ENCODE data around the gene SESN3. TPM values are rescaled to one million over a fixed set of nuclear protein-coding genes. Genes with fewer than 3 reads are reported as not detected.

The SESN3 gene
- total RNA-seq, 1 experiment from 2014 or later: 1.4 TPM

GRCh38 chr11:95123556-95123955 lies 107.4 kb downstream of the SESN3 start:
- ATAC-seq (no peak), DNase-seq (ENCODE audit: low read depth, low spot score) (no peak)
- intact Hi-C loops (cut with micrococcal nuclease; ENCODE audit: unreplicated experiment) (no loop called here), in situ Hi-C loops (cut with HindIII; ENCODE audit: low pct_unique_long_range_greater_than_20kb, low sequenced_read_pairs) (no loop called here)
- ChIA-PET POLR2A (no interaction called here), CTCF (no interaction called here)
- H3K4me1 ChIP-seq (ENCODE audit: control insufficient read depth, insufficient read depth, low read length): no peaks in the 10 kb centered on the region
- no peaks in the 10 kb centered on the region for H3K36me3 ChIP-seq (ENCODE audit: control insufficient read depth, insufficient read depth, low read length)
- BruUV-seq (replicated peaks): no TSS peak
- no peak for TF ChIP-seq CTCF (IDR thresholded peaks at IDR 0.05)
- TF ChIP-seq TCF7L2 (IDR thresholded peaks at IDR 0.05; ENCODE audit: low read depth, low read length): no peak
- no peak for TF ChIP-seq SIN3A (IDR thresholded peaks at IDR 0.05; ENCODE audit: borderline replicate concordance, insufficient read depth, low read depth, low read length)
- TF ChIP-seq POLR2AphosphoS5 (IDR thresholded peaks at IDR 0.05; ENCODE audit: low read depth, low read length): no peak
- TF ChIP-seq, protein P1, sequence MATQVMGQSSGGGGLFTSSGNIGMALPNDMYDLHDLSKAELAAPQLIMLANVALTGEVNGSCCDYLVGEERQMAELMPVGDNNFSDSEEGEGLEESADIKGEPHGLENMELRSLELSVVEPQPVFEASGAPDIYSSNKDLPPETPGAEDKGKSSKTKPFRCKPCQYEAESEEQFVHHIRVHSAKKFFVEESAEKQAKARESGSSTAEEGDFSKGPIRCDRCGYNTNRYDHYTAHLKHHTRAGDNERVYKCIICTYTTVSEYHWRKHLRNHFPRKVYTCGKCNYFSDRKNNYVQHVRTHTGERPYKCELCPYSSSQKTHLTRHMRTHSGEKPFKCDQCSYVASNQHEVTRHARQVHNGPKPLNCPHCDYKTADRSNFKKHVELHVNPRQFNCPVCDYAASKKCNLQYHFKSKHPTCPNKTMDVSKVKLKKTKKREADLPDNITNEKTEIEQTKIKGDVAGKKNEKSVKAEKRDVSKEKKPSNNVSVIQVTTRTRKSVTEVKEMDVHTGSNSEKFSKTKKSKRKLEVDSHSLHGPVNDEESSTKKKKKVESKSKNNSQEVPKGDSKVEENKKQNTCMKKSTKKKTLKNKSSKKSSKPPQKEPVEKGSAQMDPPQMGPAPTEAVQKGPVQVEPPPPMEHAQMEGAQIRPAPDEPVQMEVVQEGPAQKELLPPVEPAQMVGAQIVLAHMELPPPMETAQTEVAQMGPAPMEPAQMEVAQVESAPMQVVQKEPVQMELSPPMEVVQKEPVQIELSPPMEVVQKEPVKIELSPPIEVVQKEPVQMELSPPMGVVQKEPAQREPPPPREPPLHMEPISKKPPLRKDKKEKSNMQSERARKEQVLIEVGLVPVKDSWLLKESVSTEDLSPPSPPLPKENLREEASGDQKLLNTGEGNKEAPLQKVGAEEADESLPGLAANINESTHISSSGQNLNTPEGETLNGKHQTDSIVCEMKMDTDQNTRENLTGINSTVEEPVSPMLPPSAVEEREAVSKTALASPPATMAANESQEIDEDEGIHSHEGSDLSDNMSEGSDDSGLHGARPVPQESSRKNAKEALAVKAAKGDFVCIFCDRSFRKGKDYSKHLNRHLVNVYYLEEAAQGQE (IDR thresholded peaks at IDR 0.05; ENCODE audit: insufficient read depth in 1 of 2, low read depth in 2 of 2, low read length in 1 of 2): no peak
- no peak overlapping the region for H3K27ac ChIP-seq (ENCODE audit: low read length)
- H3K9me3 ChIP-seq (ENCODE audit: control insufficient read depth, insufficient read depth, low read depth, low read length): no peaks in the 10 kb centered on the region
- no peak overlapping the region for H3K4me3 ChIP-seq (ENCODE audit: low read depth in 2 of 2, low read length in 2 of 2)
- H3K27me3 ChIP-seq (ENCODE audit: control insufficient read depth, insufficient read depth, low read length): no peaks in the 10 kb centered on the region

- TF ChIP-seq SIN3A (IDR thresholded peaks at IDR 0.05; ENCODE audit: borderline replicate concordance, insufficient read depth, low read depth, low read length) (no peak), POLR2AphosphoS5 (IDR thresholded peaks at IDR 0.05; ENCODE audit: low read depth, low read length) (no peak), TCF7L2 (IDR thresholded peaks at IDR 0.05; ENCODE audit: low read depth, low read length) (no peak), CTCF (IDR thresholded peaks at IDR 0.05) (no peak)
- TF ChIP-seq, protein P1 (IDR thresholded peaks at IDR 0.05; ENCODE audit: insufficient read depth in 1 of 2, low read depth in 2 of 2, low read length in 1 of 2): no peak
- Histone ChIP-seq H3K4me3 (ENCODE audit: low read depth in 2 of 2, low read length in 2 of 2) (no peak overlapping the region), H3K27me3 (ENCODE audit: control insufficient read depth, insufficient read depth, low read length) (no peaks in the 10 kb centered on the region), H3K36me3 (ENCODE audit: control insufficient read depth, insufficient read depth, low read length) (no peaks in the 10 kb centered on the region), H3K9me3 (ENCODE audit: control insufficient read depth, insufficient read depth, low read depth, low read length) (no peaks in the 10 kb centered on the region), H3K4me1 (ENCODE audit: control insufficient read depth, insufficient read depth, low read length) (no peaks in the 10 kb centered on the region), H3K27ac (ENCODE audit: low read length) (no peak overlapping the region)
- DNase-seq (ENCODE audit: low read depth, low spot score) (no peak), ATAC-seq (no peak)
- intact Hi-C loops (cut with micrococcal nuclease; ENCODE audit: unreplicated experiment) (no loop called here), in situ Hi-C loops (cut with HindIII; ENCODE audit: low pct_unique_long_range_greater_than_20kb, low sequenced_read_pairs) (no loop called here)
- CTCF ChIA-PET: no interaction called here
- no TSS peak for BruUV-seq (replicated peaks)
- POLR2A ChIA-PET: no interaction called here
These were observed 109.3 kb downstream of the SESN3 start for GRCh38 chr11:95121698-95122097.
